Measurements from ENCODE around the gene TEX14. TPM values are rescaled to one million over a fixed set of nuclear protein-coding genes. Genes with fewer than 3 reads are reported as not detected.

The TEX14 gene
- polyA plus RNA-seq, 2 of the 4 experiments (the other 2 are of a cell fraction): 0.04 to 0.12 TPM

GRCh38 chr17:58614859-58615459, 76.9 kb downstream of the TEX14 start:
- CTCF ChIA-PET: interaction anchor here (1.1 to 2.0 kb wide), 3 partner anchors 27 to 97 kb away, joined by 3 to 9 read pairs (median 3); no protein-coding TSS in a partner anchor
- Histone ChIP-seq H3K4me2 (no peak overlapping the region), H3K27ac (no peak overlapping the region), H3K4me3 (no peak overlapping the region), H3K9me3 (no peaks in the 10 kb centered on the region), H3K4me1 (no peaks in the 10 kb centered on the region)
- 65% methylated on average over 7 of the region's 7 CpGs for WGBS (ENCODE audit: missing lambda C conversion rate)
- no peak for DNase-seq (ENCODE audit: low read depth in 1 of 2, low spot score in 1 of 2)
- no peak for ATAC-seq
- POLR2A ChIA-PET: interaction anchor here (4.6 kb wide), 1 partner anchor 16 kb away, joined by 29 read pairs; no protein-coding TSS in a partner anchor
- TF ChIP-seq CHD2 (IDR thresholded peaks at IDR 0.05; ENCODE audit: low read length, partially characterized antibody): no peak
- FAIRE-seq: no peak

GRCh38 chr17:58611331-58611730, 80.5 kb downstream of the TEX14 start:
- POLR2A ChIA-PET: interaction anchor here (3.7 kb wide), 1 partner anchor 20 kb away, joined by 16 read pairs; no protein-coding TSS in a partner anchor
- no peak overlapping the region for H3K4me3 ChIP-seq

GRCh38 chr17:58606934-58607333, 84.9 kb downstream of the TEX14 start:
- CTCF ChIA-PET: interaction anchor here (0.6 to 3.2 kb wide), 6 partner anchors 14 to 92 kb away, joined by 3 to 24 read pairs (median 4); partner anchors contain the start of gene MTMR4
- Histone ChIP-seq H3K27ac (no peak overlapping the region), H3K4me2 (no peak overlapping the region), H3K4me3 (no peak overlapping the region), H3K9me3 (no peaks in the 10 kb centered on the region), H3K4me1 (no peaks in the 10 kb centered on the region)
- ATAC-seq: no peak
- no peak for FAIRE-seq
- POLR2A ChIA-PET: interaction anchor here (0.6 to 2.8 kb wide), 3 partner anchors 24 to 60 kb away, joined by 3 to 22 read pairs (median 4); no protein-coding TSS in a partner anchor
- 68% methylated on average over 4 of the region's 4 CpGs for WGBS (ENCODE audit: missing lambda C conversion rate)
- TF ChIP-seq FOXS1 (CRISPR knock-in tag; IDR thresholded peaks at IDR 0.05): no peak
- no peak for TF ChIP-seq KDM5A (IDR thresholded peaks at IDR 0.05)
- TF ChIP-seq HEYL (CRISPR knock-in tag; IDR thresholded peaks at IDR 0.05): no peak
- no peak for TF ChIP-seq CTCF (IDR thresholded peaks at IDR 0.05)
- TF ChIP-seq CHD2 (IDR thresholded peaks at IDR 0.05; ENCODE audit: low read length, partially characterized antibody): no peak
- TF ChIP-seq E2F6 (IDR thresholded peaks at IDR 0.05; ENCODE audit: borderline replicate concordance, low read depth): no peak
- no peak for TF ChIP-seq BCL3 (IDR thresholded peaks at IDR 0.05)
- no peak for TF ChIP-seq HOXB13 (CRISPR knock-in tag; IDR thresholded peaks at IDR 0.05; ENCODE audit: low read depth)
- no peak for TF ChIP-seq CEBPB (IDR thresholded peaks at IDR 0.05)
- TF ChIP-seq CBX8 (IDR thresholded peaks at IDR 0.05): no peak
- TF ChIP-seq NR3C1 (IDR thresholded peaks at IDR 0.05): no peak
- no peak for TF ChIP-seq JUN (IDR thresholded peaks at IDR 0.05)
- no peak for DNase-seq (ENCODE audit: low read depth in 1 of 2, low spot score in 1 of 2)

More at GRCh38 chr17:58611331-58611730, 80.5 kb downstream of the TEX14 start:
- FAIRE-seq: no peak
- CTCF ChIA-PET: interaction anchor here (0.6 to 2.2 kb wide), 9 partner anchors 12 to 34 kb away, joined by 3 to 6 read pairs (median 5); no protein-coding TSS in a partner anchor
- no peak overlapping the region for H3K27ac ChIP-seq
- ATAC-seq: no peak; a peak in 1 of 6 replicates
- DNase-seq (ENCODE audit: low read depth in 1 of 2, low spot score in 1 of 2): no peak
- WGBS (ENCODE audit: missing lambda C conversion rate): 35% methylated on average over 4 of the region's 4 CpGs
- H3K9me3 ChIP-seq: no peaks in the 10 kb centered on the region
- H3K4me2 ChIP-seq: no peak overlapping the region
- no peak for TF ChIP-seq USF2 (IDR thresholded peaks at IDR 0.05)
- TF ChIP-seq CBX8 (IDR thresholded peaks at IDR 0.05): no peak
- TF ChIP-seq JUN (IDR thresholded peaks at IDR 0.05): no peak
- no peak for TF ChIP-seq ESRRA (IDR thresholded peaks at IDR 0.05; ENCODE audit: borderline replicate concordance, low read length)
- no peak for TF ChIP-seq CBX2 (IDR thresholded peaks at IDR 0.05; ENCODE audit: borderline replicate concordance, low read depth)
- H3K4me1 ChIP-seq: no peaks in the 10 kb centered on the region
